ENCODE data around the gene SGO2. TPM values are rescaled to one million over a fixed set of nuclear protein-coding genes. Genes with fewer than 3 reads are reported as not detected.

The SGO2 gene
- total and polyA plus RNA-seq, 9 of the 15 experiments (the other 6 are each of a cell fraction or from before 2014, with no cell fraction given) = 14.5 to 25.9 (median 16.6) TPM

- no peak overlapping the region for H3K4me2 ChIP-seq (ENCODE audit: insufficient read depth, low read length)
- peak; percentile 36; the same call in 1 of the 2 replicates for TF ChIP-seq ZNF316 (IDR thresholded peaks at IDR 0.05)
- no peak for TF ChIP-seq RUNX1 (IDR thresholded peaks at IDR 0.05; ENCODE audit: low read depth)
- no peaks in the 10 kb centered on the region for H3K4me1 ChIP-seq (replicated peaks in 1 of 2; ENCODE audit: control insufficient read depth in 2 of 2, insufficient read depth in 2 of 2, low read length in 2 of 2)
- BruUV-seq (replicated peaks) = no TSS peak
- FAIRE-seq = no peak
- no peak overlapping the region for H2AFZ ChIP-seq (ENCODE audit: low read depth, low read length)
- ChIA-PET POLR2A (no interaction called here), CTCF (ENCODE audit: low intra/inter-chr PET ratio) (interaction anchor here (0.7 kb wide), 1 partner anchor 151 kb away, joined by 4 read pairs; no protein-coding TSS in a partner anchor)
- in situ Hi-C loops (cut with MboI) (no loop called here), intact Hi-C loops (cut with micrococcal nuclease) (loop anchor here (2.0 kb wide), 1 partner anchor 126 kb away; no protein-coding TSS in a partner anchor)
- no peaks in the 10 kb centered on the region for H3K9me3 ChIP-seq (replicated peaks; ENCODE audit: control insufficient read depth, insufficient read depth, low read depth, low read length)
- no peak for ATAC-seq
- no peak overlapping the region for H3K4me3 ChIP-seq
- H3K9ac ChIP-seq (ENCODE audit: insufficient read depth in 1 of 2, low read depth in 2 of 2, low read length in 2 of 2) = no peak overlapping the region
- no peak overlapping the region for H3K27ac ChIP-seq (ENCODE audit: extremely low read depth, low read depth, low read length)
- no peak for DNase-seq (ENCODE audit: extremely low read depth in 1 of 4, low spot score in 3 of 4)
- H3K27me3 ChIP-seq (ENCODE audit: control insufficient read depth in 2 of 2, insufficient read depth in 2 of 2, low read length in 2 of 2) = no peaks in the 10 kb centered on the region
- H3K36me3 ChIP-seq (ENCODE audit: control insufficient read depth, insufficient read depth, low read length) = peaks cover 5% of the 10 kb centered on the region; the same call in 1 of the 3 replicates
- 25% methylated on average over 3 of the region's 3 CpGs for WGBS (ENCODE audit: insufficient coverage, low coverage, missing lambda C conversion rate)
- no peaks in the 10 kb centered on the region for H3K9me1 ChIP-seq (ENCODE audit: control insufficient read depth, insufficient read depth, low read length)
- H3K79me2 ChIP-seq (ENCODE audit: control insufficient read depth, insufficient read depth, low read length) = no peaks in the 10 kb centered on the region
- no peaks in the 10 kb centered on the region for H4K20me1 ChIP-seq (replicated peaks; ENCODE audit: control insufficient read depth, insufficient read depth, low read length)
Measured at GRCh38 chr2:200577027-200577426, 51.0 kb downstream of the SGO2 start.

DNA sequence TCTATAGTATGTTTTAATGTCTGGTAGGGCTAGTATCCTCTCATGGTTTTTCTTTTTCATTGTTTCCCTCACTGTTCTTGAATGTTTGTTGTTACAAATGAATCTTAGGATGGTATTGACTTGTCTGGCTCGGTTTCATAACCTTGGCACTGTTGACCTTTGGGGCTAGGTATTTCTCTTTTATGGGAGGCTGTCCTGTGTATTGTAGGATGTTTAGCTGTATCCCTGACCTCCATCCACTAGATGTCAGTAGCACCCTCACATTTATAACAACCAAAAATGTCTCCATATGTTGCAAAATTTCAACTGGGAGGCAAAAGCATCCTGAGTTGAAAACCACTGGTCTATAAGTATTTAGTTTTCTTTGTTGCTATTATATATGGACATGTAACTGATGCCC is 52.8 kb downstream of the SGO2 start:
- intact Hi-C loops (cut with micrococcal nuclease) = no loop called here
- TF ChIP-seq CTCF (IDR thresholded peaks at IDR 0.05 in 2 of 3, conservative IDR thresholded peaks at IDR 0.05 in 1 of 3; ENCODE audit: insufficient read depth in 2 of 3, low read depth in 1 of 3, low read length in 3 of 3) (peak in 2 of 3 experiments; percentile 4 to 34; a peak in 1 of 6 replicates), CEBPB (tag; IDR thresholded peaks at IDR 0.05) (peak; percentile 42; the same call in 1 of the 2 replicates), CHAMP1 (IDR thresholded peaks at IDR 0.05) (0 out of 2 replicates have a peak, but pooled peaks have one; percentile 30), ZNF224 (CRISPR knock-in tag; IDR thresholded peaks at IDR 0.05) (no peak), RAD21 (CRISPR knock-in tag; conservative IDR thresholded peaks at IDR 0.05 in 1 of 2, IDR thresholded peaks at IDR 0.05 in 1 of 2) (peak; percentile 9 to 36; a peak in 2 of 4 replicates), SIRT6 (IDR thresholded peaks at IDR 0.05; ENCODE audit: low read depth, low read length) (no peak)
- TF ChIP-seq, protein P1, sequence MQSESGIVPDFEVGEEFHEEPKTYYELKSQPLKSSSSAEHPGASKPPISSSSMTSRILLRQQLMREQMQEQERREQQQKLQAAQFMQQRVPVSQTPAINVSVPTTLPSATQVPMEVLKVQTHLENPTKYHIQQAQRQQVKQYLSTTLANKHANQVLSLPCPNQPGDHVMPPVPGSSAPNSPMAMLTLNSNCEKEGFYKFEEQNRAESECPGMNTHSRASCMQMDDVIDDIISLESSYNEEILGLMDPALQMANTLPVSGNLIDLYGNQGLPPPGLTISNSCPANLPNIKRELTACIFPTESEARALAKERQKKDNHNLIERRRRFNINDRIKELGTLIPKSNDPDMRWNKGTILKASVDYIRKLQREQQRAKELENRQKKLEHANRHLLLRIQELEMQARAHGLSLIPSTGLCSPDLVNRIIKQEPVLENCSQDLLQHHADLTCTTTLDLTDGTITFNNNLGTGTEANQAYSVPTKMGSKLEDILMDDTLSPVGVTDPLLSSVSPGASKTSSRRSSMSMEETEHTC (IDR thresholded peaks at IDR 0.05) = no peak
- no peak for FAIRE-seq
- no peaks in the 10 kb centered on the region for H3K27me3 ChIP-seq (ENCODE audit: control insufficient read depth in 2 of 2, insufficient read depth in 2 of 2, low read length in 2 of 2)
- no peak overlapping the region for H3K4me3 ChIP-seq
- no peak overlapping the region for H3K9ac ChIP-seq (ENCODE audit: insufficient read depth in 1 of 2, low read depth in 2 of 2, low read length in 2 of 2)
- 60% methylated on average over 1 of the region's 1 CpG for WGBS (ENCODE audit: insufficient coverage, low coverage, missing lambda C conversion rate)
- H4K20me1 ChIP-seq (replicated peaks; ENCODE audit: control insufficient read depth, insufficient read depth, low read length) = no peaks in the 10 kb centered on the region
- BruUV-seq (replicated peaks) = no TSS peak
- in situ Hi-C loops (cut with MboI) = no loop called here
- H3K27ac ChIP-seq (ENCODE audit: extremely low read depth, low read depth, low read length) = no peak overlapping the region
- CTCF ChIA-PET (ENCODE audit: low intra/inter-chr PET ratio) = no interaction called here
- no peaks in the 10 kb centered on the region for H3K79me2 ChIP-seq (ENCODE audit: control insufficient read depth, insufficient read depth, low read length)
- no peaks in the 10 kb centered on the region for H3K4me1 ChIP-seq (replicated peaks in 1 of 2; ENCODE audit: control insufficient read depth in 2 of 2, insufficient read depth in 2 of 2, low read length in 2 of 2)
- no peaks in the 10 kb centered on the region for H3K9me1 ChIP-seq (ENCODE audit: control insufficient read depth, insufficient read depth, low read length)
- H2AFZ ChIP-seq (ENCODE audit: low read depth, low read length) = no peak overlapping the region
- POLR2A ChIA-PET = no interaction called here
- 0 out of 3 replicates have a peak, but pooled peaks have one; percentile 49 for ATAC-seq
- peak in 1 of 4 experiments; percentile 4 for DNase-seq (ENCODE audit: extremely low read depth in 1 of 4, low spot score in 3 of 4)
- H3K36me3 ChIP-seq (ENCODE audit: control insufficient read depth, insufficient read depth, low read length) = peaks cover 5% of the 10 kb centered on the region; the same call in 1 of the 3 replicates
- H3K4me2 ChIP-seq (ENCODE audit: insufficient read depth, low read length) = no peak overlapping the region
- H3K9me3 ChIP-seq (replicated peaks; ENCODE audit: control insufficient read depth, insufficient read depth, low read depth, low read length) = no peaks in the 10 kb centered on the region

Measured in K562 (cell line).